Measurements from ENCODE around the gene ATXN7. TPM values are rescaled to one million over a fixed set of nuclear protein-coding genes. Genes with fewer than 3 reads are reported as not detected.

Gene ATXN7
- total RNA-seq, 1 experiment from 2014 or later: 36.7 TPM

GRCh38 chr3:63905731-63906620 lies 42.3 kb downstream of the ATXN7 start:
- no peak overlapping the region for H3K4me3 Mint-ChIP-seq (ENCODE audit: unreplicated experiment)
- H3K27me3 Mint-ChIP-seq (ENCODE audit: insufficient read depth, unreplicated experiment): no peaks in the 10 kb centered on the region
- CTCF ChIA-PET: interaction anchor here (0.6 kb wide), 1 partner anchor 30 kb away, joined by 3 read pairs; no protein-coding TSS in a partner anchor

GRCh38 chr3:63908081-63908736 lies 44.5 kb downstream of the ATXN7 start:
- Mint-ChIP-seq H3K27me3 (ENCODE audit: insufficient read depth, unreplicated experiment) (no peaks in the 10 kb centered on the region), H3K9me3 (ENCODE audit: unreplicated experiment) (no peaks in the 10 kb centered on the region), H3K27ac (ENCODE audit: low read depth, unreplicated experiment) (no peak overlapping the region), H3K4me1 (ENCODE audit: insufficient read depth, unreplicated experiment) (peaks cover 5% of the 10 kb centered on the region), H3K4me3 (ENCODE audit: unreplicated experiment) (no peak overlapping the region), H3K36me3 (ENCODE audit: insufficient read depth, unreplicated experiment) (peaks cover 18% of the 10 kb centered on the region)
- no TSS peak for BruUV-seq (replicated peaks)
- intact Hi-C loops (cut with micrococcal nuclease): no loop called here
- ChIA-PET CTCF (interaction anchor here (0.7 to 1.6 kb wide), 5 partner anchors 54 to 86 kb away, joined by 3 to 5 read pairs (median 4); no protein-coding TSS in a partner anchor), POLR2A (no interaction called here)
- no peak for TF ChIP-seq CTCF (IDR thresholded peaks at IDR 0.05; ENCODE audit: unreplicated experiment)
- no peak for DNase-seq (ENCODE audit: unreplicated experiment)

More at GRCh38 chr3:63905731-63906620, 42.3 kb downstream of the ATXN7 start:
- BruUV-seq (replicated peaks): no TSS peak
- peaks cover 5% of the 10 kb centered on the region for H3K4me1 Mint-ChIP-seq (ENCODE audit: insufficient read depth, unreplicated experiment)
- intact Hi-C loops (cut with micrococcal nuclease): no loop called here
- peaks cover 21% of the 10 kb centered on the region for H3K36me3 Mint-ChIP-seq (ENCODE audit: insufficient read depth, unreplicated experiment)
- POLR2A ChIA-PET: interaction anchor here (0.6 kb wide), 1 partner anchor 415 kb away, joined by 3 read pairs; no protein-coding TSS in a partner anchor
- no peak for DNase-seq (ENCODE audit: unreplicated experiment)
- no peak for TF ChIP-seq CTCF (IDR thresholded peaks at IDR 0.05; ENCODE audit: unreplicated experiment)
- H3K9me3 Mint-ChIP-seq (ENCODE audit: unreplicated experiment): no peaks in the 10 kb centered on the region
- H3K27ac Mint-ChIP-seq (ENCODE audit: low read depth, unreplicated experiment): no peak overlapping the region

- intact Hi-C loops (cut with micrococcal nuclease): no loop called here
- Mint-ChIP-seq H3K9me3 (ENCODE audit: unreplicated experiment) (no peaks in the 10 kb centered on the region), H3K27me3 (ENCODE audit: insufficient read depth, unreplicated experiment) (no peaks in the 10 kb centered on the region), H3K4me1 (ENCODE audit: insufficient read depth, unreplicated experiment) (peaks cover 4% of the 10 kb centered on the region), H3K4me3 (ENCODE audit: unreplicated experiment) (no peak overlapping the region), H3K27ac (ENCODE audit: low read depth, unreplicated experiment) (no peak overlapping the region), H3K36me3 (ENCODE audit: insufficient read depth, unreplicated experiment) (peaks cover 13% of the 10 kb centered on the region)
- CTCF ChIA-PET: interaction anchor here (1.4 kb wide), 2 partner anchors 85 to 559 kb away, joined by 3 to 4 read pairs; no protein-coding TSS in a partner anchor
- no TSS peak for BruUV-seq (replicated peaks)
- POLR2A ChIA-PET: no interaction called here
- no peak for TF ChIP-seq CTCF (IDR thresholded peaks at IDR 0.05; ENCODE audit: unreplicated experiment)
- no peak for DNase-seq (ENCODE audit: unreplicated experiment)
Observed at GRCh38 chr3:63908776-63909175, 45.1 kb downstream of the ATXN7 start.

GRCh38 chr3:63909431-63909830 lies 45.8 kb downstream of the ATXN7 start:
- H3K4me3 Mint-ChIP-seq (ENCODE audit: unreplicated experiment): no peak overlapping the region
- no peak overlapping the region for H3K27ac Mint-ChIP-seq (ENCODE audit: low read depth, unreplicated experiment)
- no peak for TF ChIP-seq CTCF (IDR thresholded peaks at IDR 0.05; ENCODE audit: unreplicated experiment)
- BruUV-seq (replicated peaks): no TSS peak
- intact Hi-C loops (cut with micrococcal nuclease): no loop called here
- peaks cover 15% of the 10 kb centered on the region for H3K36me3 Mint-ChIP-seq (ENCODE audit: insufficient read depth, unreplicated experiment)
- no peaks in the 10 kb centered on the region for H3K4me1 Mint-ChIP-seq (ENCODE audit: insufficient read depth, unreplicated experiment)
- DNase-seq (ENCODE audit: unreplicated experiment): no peak
- no peaks in the 10 kb centered on the region for H3K27me3 Mint-ChIP-seq (ENCODE audit: insufficient read depth, unreplicated experiment)
- CTCF ChIA-PET: interaction anchor here (1.4 kb wide), 2 partner anchors 84 to 560 kb away, joined by 3 to 4 read pairs; no protein-coding TSS in a partner anchor
- H3K9me3 Mint-ChIP-seq (ENCODE audit: unreplicated experiment): no peaks in the 10 kb centered on the region
- POLR2A ChIA-PET: no interaction called here

Measured in MCF 10A (cell line).